Right kidney (tissue), 1 donor: ENCODE data around the gene ZNF777.

Experiments
- DNase-seq: peaks from one replicate; pipeline ENCODE4 v3.0.0-alpha.2; 2016

The ZNF777 gene

DNA sequence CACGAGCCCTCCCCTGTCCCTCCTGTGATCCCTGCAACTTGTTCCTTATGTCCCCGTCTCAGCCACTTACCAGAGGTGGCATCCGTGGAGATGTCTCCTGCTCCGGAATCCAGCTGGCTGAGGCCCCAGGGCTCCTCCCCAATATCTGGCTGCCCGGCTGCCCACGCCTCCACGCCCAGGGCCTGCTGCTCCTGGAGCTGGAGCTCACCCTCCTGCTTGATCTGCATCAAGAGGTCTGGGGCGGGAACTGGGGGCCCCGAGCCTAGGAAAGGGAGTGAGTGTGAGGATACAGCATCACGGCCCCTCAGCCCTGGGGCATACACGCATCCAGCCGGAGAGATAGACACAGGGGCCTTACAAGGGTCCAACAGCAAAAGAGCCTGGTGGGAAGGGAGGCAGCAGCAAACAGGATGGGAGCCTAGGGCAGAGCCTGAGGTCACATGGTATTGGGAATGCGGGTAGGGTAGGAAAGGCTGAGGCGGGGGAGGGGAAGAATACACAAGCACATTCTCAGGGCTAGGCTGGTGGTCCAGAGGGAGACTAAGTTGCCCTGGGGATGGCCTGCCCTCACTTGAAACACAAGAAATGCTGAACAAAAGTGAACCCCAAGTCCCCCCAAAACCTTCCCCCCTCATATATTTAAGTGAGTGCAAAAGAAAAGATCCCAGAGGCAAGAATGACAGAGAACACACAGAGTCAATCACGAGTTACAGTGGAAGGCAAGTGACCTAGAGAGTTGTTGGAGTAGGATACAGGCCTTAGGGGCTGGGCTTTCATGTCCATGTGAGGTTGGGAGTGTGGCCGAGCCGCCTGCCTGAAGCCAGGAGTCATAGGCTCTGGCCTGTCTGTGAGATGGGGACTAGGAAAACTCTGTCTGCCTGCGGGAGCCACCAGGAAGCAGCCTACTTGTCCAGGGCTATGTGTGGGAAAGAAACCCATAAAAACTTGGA lies 16.9 kb upstream of the ZNF777 start:
- no peak for DNase-seq

DNA sequence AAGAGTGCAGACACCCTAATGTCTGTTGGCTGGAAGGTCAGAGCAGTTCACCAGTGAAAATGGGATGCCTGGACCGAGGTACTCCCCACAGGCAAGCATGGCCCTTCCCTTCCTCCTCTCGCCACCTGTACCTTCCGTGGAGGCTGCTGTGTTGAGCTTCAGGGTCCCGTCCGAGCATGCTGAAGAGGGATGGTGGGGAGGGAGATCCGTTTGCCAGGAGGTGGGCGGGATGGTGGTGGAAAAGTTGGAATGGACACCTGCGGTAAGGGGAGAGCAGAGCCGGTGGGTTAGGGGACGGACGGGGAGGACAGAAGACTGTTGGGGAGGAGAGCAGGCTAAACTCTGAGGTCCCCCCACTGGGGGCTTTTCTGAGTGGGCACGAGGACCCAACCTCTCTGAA lies 15.9 kb upstream of the ZNF777 start:
- no peak for DNase-seq

DNA sequence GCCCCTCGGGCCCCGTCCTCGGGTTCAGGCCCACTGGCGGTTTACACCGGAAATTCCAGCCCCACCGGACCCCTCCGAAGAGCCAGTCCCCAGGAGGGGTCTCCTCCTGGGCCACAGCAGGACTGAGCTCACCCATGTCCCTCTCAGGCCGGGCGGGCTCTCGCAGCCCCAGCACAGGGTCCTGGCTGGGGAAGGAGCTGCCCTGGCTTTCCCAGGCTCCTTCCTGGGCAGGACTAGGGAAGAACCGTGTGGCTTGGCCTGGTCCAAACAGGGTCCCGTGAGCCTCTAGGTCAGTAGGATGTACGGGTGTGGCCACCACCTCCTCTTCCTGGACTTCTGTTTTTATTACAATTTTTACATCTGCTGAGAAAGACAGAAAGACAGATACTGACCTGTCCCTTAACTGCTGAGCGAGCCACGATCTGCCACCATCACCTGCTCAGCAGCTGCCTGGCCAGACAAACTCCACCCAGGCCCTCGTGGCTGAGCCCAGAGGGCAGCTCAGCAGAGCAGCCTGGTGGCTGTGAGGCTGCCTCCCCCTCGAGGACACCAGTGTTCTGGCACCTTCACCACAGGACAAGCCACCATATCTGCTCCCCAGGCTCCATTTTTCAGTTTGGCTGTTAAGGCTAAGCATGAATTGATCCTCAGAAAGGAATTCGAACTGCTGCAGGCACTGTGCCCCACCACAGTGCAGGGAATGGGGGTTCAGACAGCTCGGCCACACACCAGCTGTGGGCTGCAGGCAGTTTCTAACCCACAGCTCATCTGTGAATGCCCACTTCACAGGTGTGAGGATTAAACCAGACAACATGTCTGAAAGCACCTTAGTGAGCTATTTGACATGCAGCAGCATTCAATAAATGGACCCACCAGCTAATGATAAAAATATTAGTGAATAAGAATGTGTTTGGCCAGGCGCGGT lies 14.5 kb upstream of the ZNF777 start:
- no peak for DNase-seq

DNA sequence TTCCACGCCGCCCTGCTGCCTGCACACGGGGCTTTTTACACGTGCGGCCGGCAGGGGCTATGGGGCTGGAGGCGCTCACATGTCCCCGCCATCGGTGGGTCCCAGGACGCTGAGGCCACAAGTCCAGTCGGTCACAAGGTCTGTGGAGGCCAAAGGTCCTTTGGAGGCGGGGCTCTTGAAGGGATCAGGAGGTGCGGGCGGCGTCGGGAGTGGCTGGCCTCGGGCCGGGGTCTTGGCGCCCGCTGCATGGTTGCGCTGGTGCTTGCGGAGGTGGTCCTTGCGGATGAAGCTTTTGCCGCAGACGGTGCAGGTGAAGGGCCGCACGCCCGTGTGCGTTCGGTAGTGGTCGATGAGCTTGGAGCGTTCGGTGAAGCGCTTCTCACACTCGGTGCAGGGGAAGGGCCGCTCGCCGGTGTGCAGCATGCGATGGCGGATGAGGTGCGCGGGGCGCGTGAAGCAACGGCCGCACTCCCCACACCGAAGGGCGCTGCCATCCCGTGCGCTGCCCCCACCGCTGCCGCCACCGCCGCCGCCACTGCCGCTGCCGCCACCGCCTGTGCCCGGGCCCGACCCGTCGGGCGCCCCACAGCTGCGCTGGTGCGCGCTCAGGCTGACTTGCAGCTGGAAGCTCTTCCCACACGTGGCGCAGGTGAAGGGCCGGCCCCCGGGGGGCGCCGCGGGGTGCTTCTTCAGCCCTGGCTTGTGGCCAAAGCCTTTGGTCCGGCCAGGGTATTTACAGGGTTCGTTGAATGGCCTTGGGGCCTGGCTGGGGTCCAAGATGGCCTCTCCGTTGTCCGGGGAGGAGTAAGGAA lies 13.7 kb upstream of the ZNF777 start:
- no peak for DNase-seq

DNA sequence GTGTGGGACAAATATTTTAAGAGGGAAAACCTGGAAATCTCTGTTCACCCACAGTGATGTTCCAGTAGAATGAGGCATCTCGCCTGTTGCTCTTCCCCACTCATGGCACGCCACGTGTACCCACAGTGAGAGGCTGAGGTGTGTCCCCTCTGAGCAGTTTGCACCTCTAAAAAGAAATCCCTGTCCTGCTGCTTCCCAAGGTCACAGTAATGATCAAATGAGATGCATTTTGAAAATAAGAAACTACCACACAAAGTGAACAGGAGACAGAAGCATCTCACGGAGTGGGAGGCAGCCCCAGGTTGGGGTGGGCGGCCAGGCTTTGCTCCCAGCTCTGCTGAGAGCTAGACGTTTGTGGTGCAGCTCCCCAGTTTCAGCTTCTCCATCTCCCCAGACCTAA lies 12.4 kb upstream of the ZNF777 start:
- DNase-seq = no peak

DNA sequence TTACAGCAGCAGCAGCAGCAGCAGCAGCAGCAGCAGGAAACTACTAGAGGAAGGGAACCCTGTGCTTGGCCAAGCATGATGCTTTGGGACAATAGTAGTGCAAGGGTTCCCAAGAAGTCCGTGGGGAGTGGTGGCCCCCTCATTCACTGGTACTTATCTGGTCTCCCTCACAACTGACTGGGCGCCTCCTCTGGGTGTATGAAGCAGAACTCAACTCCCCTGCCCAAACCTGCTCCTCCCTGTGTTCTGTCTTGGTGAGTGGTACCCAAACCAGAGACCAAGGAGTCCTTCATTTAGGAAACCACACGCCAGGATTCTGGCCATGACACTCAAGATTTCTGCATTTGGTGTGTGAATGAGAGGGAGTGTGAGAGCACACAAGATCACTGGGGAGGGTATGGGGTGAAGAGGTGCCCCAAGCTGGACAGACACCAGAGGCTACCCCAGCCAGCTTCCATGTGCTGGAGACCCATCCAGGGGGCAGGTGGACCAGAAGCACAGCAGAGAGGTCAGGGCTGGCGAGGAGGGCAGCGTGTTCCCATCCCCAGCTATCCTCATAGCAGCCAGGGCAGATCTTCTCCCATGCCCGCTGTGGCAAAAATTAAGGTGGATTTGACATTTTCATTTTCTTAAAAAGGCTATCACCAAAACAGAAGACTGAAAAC lies 10.6 kb upstream of the ZNF777 start:
- DNase-seq = no peak

DNA sequence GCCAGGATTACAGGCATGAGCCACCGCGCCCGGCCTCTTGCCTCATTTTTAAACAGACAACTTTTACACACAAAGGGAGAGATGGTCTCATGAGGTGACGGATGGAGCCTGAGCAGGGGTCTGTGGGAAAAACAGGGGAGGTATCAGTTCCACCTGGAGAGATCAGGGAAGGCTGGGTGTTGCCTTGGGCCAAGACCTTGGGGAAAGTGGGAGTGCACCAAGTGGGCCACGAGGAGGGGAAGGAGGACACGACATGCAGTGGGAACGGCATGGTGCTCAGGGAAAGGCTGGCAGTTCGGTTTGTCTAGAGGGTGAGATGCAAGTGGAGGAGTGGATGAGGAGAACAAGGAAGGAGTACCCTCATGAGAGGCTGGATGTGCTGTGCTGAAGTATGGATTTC lies 8.9 kb upstream of the ZNF777 start:
- DNase-seq = no peak

DNA sequence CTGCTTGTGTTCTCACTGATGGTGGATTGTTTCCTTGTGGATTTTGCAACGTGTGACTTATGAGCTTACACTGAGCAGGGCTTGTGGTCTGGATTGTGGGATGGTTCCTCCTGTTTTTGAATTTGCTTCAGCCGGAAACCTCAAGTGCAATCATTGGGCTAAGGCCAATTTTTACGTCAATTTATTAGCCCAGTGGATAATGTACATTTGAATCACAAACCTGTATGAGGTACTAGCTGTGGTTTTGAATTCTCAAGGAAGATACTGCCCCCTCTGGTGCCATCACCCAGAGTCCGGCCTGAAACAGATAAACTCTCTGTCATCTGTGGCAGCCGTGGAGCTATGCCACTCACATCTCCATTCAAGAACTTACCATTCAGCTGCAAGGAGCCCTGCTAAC lies 7.3 kb upstream of the ZNF777 start:
- DNase-seq = no peak

DNA sequence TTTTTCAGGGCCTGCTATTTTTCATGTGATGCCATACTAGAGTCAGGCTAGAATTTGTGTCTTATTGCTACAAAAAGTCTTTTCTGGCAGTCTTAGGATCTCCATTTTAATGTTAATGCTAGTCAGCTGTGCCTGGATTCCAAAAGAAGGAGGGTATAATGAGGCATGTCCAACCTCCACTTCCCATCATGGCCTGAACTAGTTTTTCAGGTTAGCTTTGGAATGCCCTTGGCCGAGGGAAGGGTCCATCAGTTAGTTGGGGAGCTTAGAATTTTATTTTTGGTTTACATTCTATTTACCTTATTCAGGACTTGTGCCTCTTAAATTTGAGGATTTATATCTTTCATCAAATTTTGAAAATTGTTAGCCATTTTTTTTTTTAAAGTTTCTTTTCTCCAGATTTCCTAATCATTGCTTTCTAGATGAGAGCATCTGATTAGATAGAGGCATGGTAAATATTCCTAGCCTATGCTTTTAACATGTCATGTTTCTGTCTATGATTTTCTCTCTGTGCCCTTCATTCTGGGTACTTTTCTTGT lies 6.5 kb upstream of the ZNF777 start:
- no peak for DNase-seq

DNA sequence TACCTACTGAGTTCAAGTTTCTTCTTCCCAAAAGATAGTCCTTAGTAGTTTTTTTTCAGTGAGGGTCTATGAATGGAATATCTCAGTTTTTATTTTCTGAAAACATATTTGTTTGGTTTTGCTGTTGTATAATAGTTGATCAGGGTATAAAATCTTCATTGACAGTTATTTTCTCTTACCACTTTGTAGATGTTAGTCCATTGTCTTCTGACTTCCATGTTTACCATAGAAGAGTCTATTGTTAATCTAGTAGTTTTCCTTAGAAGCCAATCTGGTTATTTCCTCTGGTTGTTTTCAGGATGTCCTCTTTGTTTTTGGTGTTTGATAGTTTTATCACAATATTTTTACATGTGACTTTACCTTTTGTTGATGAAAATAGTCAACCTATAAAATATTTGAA lies 5.5 kb upstream of the ZNF777 start:
- no peak for DNase-seq

DNA sequence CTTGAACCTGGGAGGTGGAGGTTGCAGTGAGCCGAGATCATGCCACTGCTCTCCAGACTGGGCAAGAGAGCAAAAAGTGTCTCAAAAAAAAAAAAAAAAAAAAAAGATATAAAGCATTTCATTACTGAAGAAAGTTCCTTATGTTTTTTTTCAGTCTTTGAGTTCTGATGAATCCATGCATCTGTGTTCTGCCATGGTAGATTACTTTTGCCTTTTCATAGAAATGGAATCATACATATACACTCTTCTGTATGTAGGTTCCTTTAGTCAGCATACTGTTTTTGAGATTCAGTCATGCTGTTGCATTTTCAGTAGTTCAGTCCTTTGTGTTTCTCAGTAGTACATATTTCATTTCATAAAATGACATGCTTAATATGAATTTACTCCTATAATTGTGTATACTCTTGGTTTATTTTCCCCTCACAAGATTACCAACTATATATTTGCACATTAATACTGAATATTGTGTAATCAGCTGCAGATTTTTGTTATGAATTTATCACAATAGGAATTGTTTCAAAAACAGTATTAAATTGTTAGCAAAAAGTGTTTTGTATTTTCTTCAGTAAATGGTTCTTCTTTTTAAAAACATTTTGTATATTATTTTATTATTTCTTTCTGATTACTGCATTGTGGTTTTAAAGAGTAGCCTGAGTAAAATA lies 2.8 kb upstream of the ZNF777 start:
- DNase-seq = no peak

DNA sequence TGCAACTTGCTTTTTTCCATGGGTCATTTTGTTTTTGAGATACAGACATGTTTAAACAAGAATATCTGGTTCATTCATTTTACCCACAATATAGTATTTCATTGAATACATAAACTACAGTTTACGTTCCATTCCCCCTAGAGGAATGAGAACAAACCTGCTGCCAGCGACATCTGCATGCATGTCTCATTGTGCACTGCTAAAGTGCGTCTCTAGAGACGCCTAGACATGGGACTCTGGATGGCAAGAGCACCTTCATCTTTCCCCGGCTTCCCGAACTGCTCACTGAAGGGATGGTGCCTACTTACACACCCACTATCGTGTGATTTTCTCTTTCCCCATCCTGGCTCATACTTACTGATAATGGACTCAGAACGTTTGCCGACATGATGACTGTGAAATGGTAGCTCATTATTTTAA lies 1.2 kb upstream of the ZNF777 start:
- DNase-seq = no peak

DNA sequence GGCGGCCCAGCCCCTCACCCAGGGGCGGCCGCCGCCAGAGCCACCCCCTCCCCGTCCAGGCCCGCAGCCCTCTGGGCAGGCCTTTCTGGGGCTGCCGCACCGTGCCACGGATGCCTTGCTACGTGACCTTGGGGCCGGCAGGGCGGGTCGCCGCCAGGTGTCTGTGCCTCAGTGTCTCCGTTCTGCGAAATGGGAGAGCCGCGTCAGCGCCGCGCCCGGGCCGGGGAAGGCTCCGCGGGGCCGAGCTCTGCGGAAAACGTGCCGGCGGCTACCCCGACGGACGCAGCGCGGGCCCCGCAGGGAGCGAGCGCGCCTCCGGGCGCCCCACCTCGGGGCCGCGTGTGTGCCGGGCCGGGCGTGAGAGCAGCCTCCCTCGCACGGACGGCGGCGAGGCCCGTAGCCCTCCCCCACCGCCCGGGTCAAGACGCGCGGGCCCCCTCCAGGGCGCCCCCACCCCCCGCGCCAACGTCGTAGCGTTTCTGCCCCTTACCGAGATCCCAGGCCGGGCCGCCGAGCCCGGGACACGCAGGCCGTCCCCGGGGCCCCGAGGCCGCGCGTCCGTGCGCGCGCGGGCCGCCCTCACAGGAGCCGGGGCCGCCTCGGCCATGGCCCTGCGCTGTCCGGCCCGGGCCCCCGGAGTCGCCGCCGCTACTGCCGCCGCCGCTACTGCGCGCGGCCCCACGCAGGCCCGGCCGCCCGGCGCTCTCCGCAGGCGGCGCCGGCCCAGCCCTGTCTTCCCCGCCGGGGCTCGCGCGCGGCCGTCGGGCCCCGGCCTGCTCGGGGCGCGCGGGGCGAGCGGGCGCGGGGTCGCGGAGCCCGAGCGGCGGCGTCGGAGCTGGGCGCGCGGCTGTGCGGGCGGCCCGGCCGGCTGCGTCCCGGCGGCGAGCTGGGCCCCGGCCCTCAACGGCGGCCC lies 1.1 kb downstream of the ZNF777 start:
- peak; percentile 31 for DNase-seq

DNA sequence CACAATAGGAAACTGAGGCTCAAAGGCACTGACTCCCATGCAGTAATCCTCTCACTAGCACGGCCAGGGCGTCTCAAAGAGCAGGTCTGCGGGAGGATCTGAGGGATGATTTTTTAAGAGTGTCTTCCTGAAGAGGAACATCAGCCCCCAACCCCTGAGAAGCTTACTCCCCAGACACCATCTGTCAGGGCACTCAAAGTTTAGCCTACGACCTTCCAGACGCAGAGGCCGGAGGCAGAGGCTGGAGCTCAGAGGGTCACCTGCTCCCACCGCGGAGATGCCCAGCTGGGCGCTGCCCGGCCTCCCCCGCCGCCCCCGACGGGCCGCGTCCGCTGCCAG lies 1.7 kb downstream of the ZNF777 start:
- peak; percentile 6 for DNase-seq

DNA sequence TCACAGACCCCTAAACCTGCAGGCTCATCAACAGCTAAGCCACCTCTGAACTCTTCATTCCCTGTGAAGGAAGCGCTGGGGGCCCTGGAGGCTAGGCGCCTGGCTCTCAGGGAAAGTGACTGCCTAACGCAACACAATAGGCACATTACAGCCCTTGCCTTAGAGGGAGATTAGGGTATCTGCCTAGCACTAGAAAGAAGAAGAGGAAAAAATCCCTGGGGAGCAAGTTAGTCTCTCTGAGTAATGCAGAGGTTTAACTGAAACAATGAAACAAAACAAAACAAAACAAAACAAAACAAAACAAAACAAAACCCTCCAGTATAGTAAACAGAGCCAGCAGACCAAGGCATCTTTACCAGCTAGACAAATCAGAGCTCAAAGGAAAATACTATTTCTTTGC lies 2.6 kb downstream of the ZNF777 start:
- no peak for DNase-seq

DNA sequence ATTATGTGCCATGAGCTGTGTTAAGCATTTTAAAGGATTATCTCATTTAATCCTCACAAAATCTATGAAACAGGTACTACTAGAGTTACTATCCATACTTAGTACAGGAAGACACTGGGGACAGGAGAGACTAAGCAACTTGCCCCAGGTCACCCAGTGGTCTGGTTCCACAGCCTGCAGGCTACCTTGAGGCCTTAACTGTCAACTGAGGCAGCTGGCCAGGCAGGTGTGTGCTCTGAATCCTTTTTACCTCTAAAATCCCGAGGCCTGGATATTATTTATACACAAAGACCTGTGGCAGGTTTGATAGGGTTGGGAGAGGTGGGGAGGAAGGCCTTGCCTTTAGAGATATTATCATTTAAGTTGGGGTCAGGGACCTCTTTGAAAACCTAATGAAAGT lies 3.1 kb downstream of the ZNF777 start:
- DNase-seq = no peak

DNA sequence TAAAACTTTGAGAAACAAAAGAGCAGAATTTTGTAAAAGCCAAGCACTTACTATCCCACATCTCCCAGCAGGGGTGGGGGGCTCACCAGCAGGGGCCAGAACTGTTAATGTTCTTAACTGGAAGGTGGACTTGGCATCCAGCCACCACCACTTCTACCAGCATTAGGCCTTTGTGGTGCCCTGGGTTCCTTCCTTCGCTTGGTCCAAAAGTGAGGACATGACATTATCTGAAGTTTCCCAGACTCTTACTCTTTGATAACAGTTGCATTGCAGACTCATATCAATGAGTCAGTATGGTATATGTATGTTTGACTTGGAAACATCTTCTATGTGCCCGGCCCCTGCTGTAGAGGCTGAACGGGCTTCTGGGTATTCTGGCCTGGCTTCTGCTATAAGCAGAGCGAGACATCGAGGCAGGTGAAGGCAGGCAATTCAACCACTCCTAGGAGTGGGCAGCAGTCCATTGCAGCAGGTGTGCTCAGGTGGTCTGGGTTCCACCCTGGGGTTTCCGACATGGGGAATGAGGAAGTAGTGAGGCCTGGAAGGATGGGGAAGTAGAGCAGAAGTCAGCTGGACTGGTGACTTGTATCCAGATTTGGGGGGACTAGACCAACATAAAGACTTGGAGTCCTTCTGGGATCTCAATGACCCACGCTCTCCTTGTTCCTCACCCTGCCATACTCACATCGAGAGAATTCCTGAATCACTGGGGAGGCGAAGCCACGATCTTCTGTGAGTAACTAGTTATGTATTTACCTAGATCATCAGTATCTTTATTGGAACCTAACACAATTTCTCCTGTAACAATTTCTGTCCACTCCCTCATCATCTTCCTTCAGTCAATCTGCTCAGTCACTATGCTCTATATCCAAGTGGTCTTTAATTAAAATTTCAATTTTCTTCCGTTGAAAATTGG lies 4.1 kb downstream of the ZNF777 start:
- DNase-seq = no peak

DNA sequence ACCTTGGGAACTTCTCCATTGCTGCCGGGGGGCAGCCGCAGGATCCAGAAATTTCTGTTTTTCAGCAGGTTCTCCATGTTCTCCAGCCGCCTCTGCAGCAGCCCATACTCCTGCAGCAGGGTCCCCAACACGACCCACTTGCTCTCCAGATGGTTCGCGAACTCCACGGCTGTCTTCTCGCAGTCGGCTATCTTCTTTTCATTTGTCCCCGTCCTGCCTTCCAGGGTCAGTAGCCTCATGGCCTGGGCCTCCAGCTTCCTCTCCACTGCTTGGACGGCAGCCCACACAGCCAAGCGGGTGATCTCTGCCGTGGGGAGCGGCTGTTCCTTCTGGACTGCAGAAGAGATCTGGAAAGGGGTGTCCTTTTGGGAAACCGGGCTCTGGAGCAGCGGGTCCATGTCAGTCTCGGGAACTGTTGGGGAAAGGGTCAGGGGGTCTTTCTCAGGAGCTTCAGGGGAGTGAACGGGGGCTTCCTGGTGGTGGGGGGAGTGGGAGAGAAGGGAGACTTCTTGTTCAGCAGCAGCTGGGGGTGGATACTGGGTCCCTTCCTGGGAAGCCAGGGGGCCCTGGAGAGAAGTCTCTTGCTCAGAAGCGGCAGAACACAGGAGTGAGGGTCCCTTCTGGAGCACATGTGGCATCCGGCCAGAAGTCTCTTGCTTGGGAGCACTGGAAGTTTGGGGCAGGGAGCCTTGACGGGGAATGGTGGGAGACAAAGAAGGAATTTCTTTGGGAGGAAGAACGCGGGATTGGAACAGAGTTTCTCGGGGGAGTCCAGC lies 5.5 kb downstream of the ZNF777 start:
- no peak for DNase-seq
